GM12878 (cell line): ENCODE data around the gene CELSR1.

ENCODE experiments used
- BRCA1 ChIP-seq: IDR thresholded peaks from 2 replicates; pipeline ENCODE4 v1.6.1; 2011; ENCODE audit warnings: low read depth, low read length, improper control_type of control experiment
- CHD1 ChIP-seq: IDR thresholded peaks from 2 replicates; pipeline ENCODE4 v1.6.1; 2012; ENCODE audit warnings: low read depth, low read length, improper control_type of control experiment
- NFXL1 ChIP-seq: fragments of 450-650 bp; IDR thresholded peaks from 2 replicates; pipeline ENCODE4 v1.6.1; 2017; ENCODE audit warnings: antibody characterized with exemption, mild to moderate bottlenecking, borderline replicate concordance
- POLR2A ChIP-seq: IDR thresholded peaks from 2 replicates; pipeline ENCODE4 v1.6.1; 2011; ENCODE audit warnings: low read depth, mild to moderate bottlenecking, low read length
- POLR2AphosphoS5 ChIP-seq: IDR thresholded peaks from 2 replicates; pipeline ENCODE4 v1.6.1; 2011; ENCODE audit warnings: mild to moderate bottlenecking, low read length, inconsistent platforms
- TF ChIP-seq, protein P1 (sequence below), 3 experiments: IDR thresholded peaks in 2 of 3; conservative IDR thresholded peaks in 1 of 3; 2 replicates each; pipeline ENCODE4 v1.5.1; 2011; ENCODE audit warnings: low read depth in 3 of 3, low read length in 3 of 3, mild to moderate bottlenecking in 3 of 3, control low read depth in 2 of 3, moderate library complexity in 2 of 3, inconsistent platforms in 1 of 3, mixed read lengths in 1 of 3; ENCODE audit not compliant: control insufficient read depth in 2 of 3, insufficient read depth in 1 of 3; ENCODE audit errors: extremely low read depth in 1 of 3

DNA sequence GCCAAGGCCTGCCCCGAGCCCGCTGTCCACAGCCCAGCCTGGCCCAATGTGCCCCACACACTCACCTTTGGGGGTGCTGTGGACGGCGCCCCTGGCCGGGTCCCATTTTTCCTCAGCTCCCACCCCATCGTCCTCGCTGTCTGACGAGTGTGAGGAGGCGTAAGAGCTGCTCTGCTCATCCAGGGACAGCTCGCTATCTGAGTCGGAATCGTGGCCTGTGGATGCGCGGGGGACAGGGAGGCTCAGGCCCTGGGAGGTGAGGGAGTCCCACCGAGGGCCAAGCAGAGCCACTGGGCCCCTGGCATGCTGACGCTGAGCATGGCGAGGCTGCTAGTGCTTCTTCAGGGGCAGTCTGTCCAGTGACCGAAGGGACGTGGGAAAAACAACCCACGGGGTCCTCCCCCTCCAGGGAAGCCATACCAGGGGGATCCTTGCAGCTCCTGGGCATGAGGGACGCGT, 172.2 kb downstream of the CELSR1 start:
- TF ChIP-seq POLR2A (no peak), BRCA1 (no peak), POLR2AphosphoS5 (no peak), NFXL1 (no peak), CHD1 (no peak)
- TF ChIP-seq, protein P1, sequence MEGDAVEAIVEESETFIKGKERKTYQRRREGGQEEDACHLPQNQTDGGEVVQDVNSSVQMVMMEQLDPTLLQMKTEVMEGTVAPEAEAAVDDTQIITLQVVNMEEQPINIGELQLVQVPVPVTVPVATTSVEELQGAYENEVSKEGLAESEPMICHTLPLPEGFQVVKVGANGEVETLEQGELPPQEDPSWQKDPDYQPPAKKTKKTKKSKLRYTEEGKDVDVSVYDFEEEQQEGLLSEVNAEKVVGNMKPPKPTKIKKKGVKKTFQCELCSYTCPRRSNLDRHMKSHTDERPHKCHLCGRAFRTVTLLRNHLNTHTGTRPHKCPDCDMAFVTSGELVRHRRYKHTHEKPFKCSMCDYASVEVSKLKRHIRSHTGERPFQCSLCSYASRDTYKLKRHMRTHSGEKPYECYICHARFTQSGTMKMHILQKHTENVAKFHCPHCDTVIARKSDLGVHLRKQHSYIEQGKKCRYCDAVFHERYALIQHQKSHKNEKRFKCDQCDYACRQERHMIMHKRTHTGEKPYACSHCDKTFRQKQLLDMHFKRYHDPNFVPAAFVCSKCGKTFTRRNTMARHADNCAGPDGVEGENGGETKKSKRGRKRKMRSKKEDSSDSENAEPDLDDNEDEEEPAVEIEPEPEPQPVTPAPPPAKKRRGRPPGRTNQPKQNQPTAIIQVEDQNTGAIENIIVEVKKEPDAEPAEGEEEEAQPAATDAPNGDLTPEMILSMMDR (IDR thresholded peaks at IDR 0.05 in 2 of 3, conservative IDR thresholded peaks at IDR 0.05 in 1 of 3; ENCODE audit: control insufficient read depth in 2 of 3, extremely low read depth in 1 of 3, insufficient read depth in 1 of 3, low read depth in 3 of 3, low read length in 3 of 3) = no peak
